NCI-H146 (cell line): ENCODE data around the gene PRKAG2.
"Not testable (repeated sequence)": the region's sequence is repeated elsewhere in the genome, so short reads cannot be mapped to it uniquely, and the experiment has no call there.

ENCODE experiments used
- DNase-seq: peaks from one replicate; lab custom pipeline; 2025; lab: John Stamatoyannopoulos, UW

The PRKAG2 gene

DNA sequence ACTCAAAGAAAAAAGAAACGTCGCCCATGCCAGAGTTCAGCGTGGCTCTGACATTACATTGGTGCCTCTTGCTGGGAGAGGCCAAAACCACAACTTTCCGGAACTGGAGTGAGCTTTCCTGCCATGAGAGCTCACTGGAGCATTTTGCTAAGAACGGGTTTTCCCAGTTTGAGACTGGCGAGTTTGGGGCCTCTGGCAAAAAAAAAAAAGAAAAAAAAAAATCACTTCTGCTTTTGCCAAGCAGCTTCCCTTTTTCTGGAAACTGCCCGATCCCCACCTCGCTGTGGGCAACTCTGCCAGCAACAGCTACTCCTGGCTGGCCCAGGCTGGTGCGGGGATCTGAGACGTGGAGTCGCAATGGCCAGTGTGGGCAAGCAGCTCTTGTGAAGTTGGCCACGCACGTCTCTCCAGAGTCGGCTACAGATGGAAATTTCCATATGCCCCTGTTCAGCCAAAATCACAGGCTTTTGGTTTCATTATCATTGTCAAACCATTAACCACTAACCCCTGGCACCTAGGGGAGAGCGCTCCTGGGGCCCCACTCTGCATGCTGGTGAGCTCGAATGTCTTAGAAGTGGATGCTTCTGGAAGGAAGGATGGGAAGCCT is 25.7 kb downstream of the PRKAG2 start:
- no peak for DNase-seq

DNA sequence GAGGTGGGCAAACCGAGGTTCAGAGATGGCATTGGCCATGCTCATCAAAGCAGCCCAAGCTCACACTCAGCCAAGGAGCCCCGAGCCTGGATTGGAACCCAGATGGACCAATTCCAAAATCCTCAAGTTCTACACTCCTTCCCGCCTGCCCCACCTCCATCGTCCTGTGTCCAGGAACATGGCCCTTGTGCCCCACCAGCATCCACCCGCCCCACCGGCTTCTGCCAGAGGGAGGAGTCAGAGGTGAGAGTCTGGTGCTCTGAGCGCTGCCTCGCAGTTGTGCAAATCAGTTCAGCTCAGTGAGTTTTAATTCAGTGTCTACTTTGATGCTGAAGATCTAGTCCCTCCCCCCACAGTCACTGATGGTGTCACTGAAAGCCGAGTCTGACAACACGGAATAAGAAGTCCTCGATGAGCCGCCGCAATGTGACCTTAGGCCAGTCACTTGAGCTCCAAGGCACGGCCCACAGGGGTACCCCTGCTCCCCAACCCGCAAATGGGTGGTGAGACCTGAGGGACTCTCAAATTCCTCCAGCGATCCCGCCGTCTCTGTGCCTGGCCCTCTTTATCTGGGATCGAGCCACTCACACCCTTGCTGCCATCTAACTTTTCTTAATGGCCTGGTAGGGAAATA is 26.3 kb downstream of the PRKAG2 start:
- no peak for DNase-seq

DNA sequence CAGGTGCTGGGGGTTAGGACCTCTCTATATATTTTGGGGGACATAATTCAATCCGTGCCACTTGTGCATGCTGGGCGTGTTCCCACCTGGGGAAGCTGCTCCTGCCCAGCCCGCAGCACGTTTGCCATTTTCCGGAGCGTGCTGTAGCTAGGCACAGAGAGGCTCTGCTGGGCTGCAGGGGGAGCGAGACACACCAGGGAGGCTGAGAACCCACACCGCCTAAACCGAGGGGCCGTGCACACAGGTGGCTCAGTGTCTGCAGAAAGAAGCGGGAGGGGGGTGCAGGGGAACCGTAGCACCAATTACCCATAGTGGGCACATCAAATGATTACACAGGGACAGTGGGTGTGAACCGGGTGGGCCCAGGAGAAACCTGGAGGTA is 27.0 kb downstream of the PRKAG2 start:
- no peak for DNase-seq

DNA sequence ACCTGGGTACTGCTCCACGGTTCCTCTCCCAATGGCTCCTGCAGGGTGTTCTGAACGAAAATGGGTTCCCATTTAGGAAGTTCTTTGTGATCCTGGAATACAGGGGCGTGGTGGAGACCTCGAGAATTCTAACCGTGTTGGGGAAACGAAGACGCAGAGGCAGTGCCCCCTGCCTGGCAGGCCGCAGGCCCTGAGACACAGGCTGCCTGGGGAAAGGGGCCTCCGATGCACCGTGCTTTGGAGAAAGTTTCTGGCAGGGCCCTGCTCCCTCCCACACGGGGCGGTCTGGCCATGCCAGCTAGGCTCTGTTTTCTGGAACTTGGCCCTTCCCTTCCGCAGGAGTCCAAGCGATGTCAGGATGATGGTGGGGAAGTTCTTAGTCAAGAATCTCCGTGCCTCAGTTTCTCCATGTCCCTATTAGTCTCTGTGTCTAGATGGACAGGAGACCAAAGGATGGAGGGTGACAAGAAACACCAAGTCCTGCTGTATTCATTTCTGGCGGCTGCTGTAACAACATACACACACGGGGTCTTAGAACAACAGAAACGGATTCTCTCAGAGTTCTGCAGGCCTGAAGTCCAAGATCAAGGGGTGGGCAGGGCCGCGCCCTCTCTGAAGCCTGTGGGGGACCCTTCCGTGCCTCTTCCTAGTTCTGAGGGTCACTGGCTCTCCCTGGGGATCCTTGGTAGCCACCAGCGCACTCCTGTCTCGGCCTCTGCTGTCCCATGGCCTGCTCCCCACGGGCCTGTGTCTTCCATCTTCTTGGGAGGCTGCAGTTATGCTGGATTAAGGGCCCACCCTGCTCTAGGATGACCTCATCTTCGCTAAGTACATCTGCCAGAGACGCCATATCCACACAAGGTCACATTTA is 27.7 kb downstream of the PRKAG2 start:
- no peak for DNase-seq

DNA sequence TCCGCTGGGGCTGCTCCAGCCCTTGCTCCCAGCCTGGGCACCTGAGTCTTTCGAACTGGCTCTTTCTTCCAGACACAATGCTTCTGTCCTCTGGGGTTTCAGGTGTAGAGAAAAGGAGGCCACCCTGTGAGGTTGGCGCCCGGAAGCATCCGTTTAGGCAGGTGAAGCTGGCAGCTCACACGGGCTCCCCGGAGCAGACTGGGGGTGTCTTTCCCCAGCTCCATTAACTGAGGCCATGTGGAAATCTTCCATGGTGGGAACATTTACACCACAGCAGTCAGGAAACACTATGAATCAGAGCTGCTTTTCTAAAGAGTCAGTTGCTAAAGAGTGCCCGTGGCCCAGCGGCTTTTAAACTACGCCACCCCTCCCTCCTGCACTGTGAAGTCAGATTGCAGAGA is 29.2 kb downstream of the PRKAG2 start:
- DNase-seq, result no peak

DNA sequence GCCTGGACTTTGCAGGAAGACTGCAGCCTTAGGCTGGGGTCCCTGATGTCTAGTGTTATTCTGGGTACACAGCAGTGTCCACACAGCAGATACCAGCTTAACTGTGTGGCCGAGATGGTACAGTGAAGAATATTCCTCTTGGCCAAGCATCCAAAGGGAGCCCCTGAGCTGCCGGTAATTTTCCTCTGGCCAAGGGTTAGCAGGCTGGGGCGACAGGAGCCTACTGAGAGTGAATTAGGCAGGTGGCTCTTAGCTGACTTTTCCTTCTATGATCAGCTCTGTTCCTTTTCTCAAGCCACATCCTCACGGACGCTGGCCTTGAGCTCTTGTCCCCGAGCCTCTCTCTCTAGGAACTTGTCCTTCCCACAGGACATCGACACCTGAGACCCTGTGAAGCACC is 29.8 kb downstream of the PRKAG2 start:
- DNase-seq, result no peak

DNA sequence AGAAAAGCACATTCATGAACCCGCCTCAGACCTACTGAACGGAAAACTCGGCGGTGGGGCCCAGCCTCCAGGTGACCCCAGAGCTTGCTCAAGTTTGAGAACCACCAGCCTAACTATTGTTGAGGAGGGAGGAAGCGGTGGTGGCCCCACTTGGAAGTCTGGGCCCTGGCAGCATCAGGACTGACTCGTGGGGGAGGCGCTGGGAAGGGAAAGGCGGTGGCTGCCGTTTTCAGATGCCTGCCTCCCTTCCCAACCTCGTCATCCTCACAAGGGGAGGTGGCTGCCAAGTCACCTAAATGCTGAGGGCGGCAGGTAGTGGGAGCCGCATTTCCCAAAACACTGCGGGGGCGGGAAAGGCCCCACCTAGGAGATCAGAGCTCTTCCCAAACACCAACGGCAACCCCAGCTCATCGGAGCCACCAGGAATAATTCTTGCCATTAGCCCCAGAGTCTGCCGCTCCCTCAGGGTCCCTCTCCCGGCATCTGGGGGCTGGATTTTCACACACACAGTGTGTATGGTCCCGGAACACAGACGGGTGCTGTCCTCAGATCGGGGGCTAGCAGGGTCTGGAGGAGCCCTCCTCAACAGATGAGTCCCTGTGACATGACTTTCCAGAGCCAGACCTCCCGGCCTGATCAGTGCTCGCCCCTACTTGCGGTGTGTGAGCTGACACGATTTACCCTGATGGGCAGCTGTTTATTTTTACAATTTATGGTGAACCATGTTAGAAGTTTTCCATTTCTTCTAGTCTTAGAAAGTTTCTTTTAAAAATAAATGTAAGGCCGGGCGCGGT is 31.3 kb downstream of the PRKAG2 start:
- no peak for DNase-seq

DNA sequence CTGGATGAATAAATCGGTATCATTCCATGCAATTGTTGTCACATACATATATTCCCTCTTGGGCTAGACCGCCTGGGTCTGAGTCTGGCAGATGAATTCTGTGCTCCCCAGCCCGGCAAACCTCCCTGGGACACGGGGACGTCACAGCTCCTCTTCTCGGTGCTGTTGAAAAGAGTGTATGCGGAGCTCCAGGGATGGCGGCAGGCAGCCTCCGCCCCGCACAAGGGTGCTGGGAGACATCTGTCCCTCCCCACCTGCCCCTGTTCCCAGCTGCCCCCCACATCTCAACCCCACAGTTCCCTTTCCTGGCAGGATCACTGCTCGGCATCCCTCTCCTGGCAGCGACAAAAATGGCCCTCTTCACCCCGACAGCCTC is 32.1 kb downstream of the PRKAG2 start:
- DNase-seq, result no peak

DNA sequence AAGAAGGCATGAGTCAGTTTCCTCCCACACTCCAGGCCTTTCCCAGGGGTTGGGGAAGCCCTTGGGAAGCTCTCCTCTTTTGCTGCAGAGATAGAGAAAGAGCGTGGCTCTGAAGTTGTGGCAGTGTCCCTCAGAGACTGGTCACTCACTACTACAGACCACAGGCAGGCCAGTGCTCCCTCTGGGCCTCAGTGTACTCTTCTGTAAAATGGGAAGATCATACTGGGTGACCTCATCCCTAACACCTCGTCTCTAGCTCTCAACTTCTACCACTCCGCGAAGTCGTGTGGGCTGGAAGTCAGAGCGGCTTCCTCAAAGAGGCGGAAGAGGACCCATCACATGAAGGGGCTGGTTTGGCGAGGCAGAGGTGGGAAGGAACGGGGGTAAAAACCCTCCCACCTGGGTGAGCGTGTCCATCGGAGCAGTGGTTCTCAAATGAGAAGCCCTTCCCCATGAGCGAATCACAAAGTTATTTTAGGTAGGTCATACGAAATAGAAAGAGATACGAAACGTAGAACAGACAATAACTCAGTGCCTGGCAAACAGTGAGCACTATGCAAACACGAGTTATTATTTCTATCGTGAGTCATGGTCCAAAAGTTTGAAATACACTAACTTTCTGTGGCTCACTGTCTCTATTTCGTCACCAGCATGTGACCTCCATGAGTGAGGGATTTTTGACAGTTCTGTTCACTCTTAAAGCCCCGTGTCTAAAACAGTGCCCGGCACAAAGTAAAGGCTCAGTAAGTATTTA is 32.7 kb downstream of the PRKAG2 start:
- no peak for DNase-seq

DNA sequence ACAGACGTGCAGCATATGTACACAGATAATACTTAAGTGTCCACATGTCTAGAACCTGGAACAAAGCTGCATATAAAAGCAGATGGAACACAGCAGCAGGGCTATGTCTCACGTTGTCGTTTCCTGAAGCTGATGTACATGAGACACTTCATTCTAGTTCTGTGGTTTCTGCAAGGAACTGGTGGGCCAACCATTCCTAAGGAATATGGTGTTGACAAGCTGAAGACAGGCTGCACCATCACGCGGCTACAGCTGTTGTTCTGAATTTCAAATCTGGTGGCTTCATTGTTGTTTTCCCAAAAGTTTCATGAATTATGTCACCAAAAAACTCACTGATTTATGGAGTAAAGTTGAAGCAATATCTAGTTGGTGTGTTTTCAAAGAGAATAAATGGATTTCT is 33.7 kb downstream of the PRKAG2 start:
- DNase-seq, result no peak

DNA sequence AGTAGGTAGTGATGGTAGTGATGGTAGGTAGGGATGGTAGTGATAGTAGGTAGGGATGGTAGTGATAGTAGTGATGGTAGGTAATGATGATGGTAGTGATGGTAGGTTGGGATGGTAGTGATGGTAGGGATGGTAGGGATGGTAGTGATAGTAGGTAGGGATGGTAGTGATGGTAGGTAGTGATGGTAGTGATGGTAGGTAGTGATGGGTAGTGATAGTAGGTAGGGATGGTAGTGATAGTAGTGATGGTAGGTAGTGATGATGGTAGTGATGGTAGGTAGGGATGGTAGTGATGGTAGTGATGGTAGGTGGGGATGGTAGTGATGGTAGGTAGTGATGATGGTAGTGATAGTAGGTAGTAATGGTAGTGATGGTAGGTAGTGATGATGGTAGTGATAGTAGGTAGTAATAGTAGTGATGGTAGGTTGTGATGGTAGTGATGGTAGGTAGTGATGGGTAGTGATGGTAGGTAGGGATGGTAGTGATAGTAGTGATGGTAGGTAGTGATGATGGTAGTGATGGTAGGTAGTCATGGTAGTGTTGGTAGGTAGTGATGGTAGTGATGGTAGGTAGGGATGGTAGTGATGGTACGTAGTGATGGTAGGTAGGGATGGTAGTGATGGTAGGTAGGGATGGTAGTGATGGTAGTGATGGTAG is 35.4 kb downstream of the PRKAG2 start:
- not testable (repeated sequence) for DNase-seq

DNA sequence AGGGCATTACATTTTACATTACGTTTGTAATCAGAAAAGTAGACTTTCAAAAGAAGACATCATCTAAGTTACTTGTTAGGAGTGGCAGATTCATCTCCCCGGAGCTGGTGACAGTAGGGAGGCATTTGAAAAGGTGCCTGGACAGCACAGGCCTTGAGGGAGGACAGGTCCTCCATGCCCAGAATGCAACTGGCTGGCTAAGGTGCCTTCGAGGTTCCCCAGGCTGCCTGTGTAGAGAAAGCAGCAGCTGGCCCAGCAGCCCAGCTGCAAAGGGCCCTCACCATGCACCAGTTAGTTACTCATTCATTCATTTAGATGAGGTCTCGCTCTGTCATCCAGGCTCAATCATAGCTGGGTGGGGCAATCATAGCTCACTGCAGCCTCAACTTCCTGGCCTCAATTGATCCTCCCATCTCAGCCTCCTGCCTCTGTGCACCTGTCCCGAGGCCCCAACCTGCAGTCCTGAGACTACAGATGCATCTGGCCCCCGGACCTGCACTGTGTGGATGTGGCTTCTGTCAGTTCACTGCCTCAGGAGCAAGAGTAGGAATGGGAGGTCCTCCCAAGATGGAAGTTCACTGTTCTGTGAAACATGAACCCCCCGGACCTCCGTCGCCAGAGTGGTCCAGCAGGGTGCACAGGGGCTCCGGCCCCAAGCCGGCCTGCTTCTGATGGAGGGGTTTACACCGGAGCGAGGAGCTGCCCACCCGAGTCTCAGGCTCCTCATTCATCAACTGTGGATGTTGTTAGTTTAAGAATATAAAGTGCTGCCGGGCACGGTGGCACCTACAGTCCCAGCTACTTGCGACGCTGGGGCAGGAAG is 36.6 kb downstream of the PRKAG2 start:
- DNase-seq, result no peak

DNA sequence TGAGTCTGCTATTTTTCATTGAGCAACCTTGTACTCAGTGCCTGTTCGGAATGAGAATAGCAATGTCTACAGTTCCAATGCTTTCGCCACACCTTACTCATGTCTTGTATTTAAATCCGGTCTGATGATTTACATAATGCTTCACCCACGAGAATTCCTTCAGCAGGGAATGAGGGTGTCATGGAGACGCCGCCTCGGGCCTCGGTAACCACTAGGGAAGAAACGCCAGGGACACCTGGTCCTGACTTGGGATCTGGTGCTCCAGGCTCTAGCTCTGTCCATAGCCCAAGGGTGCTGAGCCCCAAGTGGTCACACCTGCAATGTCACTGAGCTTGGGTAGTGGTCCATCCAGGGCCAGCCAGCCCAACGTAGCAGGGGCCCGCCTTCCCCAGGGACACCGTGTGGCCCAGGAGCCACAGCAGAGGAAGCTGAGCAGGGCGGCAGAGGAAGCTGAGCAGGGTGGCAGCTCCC is 37.4 kb downstream of the PRKAG2 start:
- no peak for DNase-seq

DNA sequence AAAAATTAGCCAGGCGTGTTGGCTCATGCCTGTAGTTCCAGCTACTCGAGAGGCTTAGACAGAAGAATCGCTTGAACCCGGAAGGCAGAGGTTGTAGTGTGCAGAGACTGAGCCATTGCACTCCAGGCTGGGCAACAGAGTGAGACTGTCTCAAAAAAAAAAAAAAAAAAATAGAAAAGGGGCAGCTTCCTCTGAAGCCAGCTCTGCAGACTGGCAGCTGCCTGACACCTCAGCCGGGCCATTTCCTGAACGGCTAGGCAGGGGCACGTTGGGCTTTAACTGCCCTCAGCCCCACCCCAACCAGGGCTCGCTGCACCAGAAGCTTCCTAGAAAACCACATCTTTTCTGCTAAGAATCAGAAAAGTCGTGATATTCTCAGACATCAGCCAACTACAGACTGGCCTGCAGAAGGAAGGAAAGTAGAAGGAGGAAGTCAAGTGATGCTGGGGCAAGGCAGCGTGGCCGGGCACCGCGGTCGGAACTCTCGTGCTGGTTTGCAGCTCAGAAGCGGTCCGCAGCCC is 38.0 kb downstream of the PRKAG2 start:
- DNase-seq, result no peak

DNA sequence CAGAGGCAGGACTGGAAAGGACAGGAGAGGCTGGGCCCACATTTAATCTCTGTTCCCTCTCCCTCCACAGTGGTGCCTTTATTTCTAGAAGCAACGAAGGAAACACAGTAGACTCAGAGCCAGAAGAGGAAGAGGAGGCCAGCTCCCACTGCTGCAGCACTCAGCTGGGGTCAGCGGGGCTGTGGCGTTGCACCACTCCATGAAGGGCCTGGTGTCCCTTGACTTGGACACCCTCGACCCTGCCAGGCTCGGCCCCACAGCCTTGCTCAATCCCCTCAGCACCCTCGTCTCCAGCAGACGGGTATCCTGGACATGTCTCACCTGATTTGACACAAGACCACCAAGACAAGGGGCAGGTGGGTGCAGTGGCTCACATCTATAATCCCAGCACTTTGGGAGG is 38.8 kb downstream of the PRKAG2 start:
- no peak for DNase-seq

DNA sequence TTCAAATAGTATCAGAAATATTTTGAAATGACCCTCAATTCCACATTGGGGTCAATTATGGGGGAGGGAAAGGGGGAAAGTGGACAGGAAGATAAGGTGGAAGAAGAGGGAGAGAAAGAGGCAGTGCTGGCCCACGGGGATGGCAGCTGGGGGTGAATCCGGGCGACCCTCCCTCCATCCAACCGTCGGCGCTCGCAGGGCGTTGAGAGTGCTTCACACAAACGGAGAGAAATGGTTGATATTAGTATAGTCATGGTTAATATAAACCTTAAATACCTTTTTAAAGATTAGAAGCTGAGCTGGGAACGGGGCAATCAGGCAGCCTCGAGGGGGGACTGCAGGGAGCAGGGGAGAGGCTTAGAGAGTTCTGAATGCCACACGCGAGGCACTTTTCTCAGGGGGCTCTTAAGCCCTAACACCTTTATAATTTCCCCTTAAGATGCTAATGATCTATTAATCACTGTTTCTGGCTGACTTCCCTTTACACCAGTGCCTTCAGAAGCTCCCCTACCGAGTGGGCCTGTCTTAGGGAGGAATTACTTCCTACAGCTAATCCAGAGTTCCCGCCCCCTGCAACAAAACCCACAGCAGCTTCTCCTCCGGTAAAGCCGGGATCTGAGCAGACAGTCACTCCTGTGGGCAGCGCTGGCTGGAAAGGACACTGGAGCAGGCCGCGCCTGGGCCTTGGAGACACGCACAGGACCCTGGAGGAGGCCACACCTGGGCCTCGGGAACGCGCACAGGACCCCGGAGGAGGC is 39.5 kb downstream of the PRKAG2 start:
- no peak for DNase-seq

DNA sequence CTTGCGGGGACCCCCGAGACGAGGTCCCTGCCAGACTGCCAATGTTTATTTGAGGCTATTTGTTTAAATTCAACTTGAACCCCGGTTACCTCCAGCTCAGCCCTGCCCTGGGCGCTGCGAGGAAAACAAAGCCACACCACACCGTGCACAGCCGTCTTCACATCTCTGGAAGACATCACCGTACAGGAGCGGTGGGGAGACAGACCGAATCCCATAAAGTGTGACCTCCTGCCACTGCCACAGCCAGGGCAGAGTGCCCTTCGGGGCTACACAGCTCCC is 40.0 kb downstream of the PRKAG2 start:
- no peak for DNase-seq

DNA sequence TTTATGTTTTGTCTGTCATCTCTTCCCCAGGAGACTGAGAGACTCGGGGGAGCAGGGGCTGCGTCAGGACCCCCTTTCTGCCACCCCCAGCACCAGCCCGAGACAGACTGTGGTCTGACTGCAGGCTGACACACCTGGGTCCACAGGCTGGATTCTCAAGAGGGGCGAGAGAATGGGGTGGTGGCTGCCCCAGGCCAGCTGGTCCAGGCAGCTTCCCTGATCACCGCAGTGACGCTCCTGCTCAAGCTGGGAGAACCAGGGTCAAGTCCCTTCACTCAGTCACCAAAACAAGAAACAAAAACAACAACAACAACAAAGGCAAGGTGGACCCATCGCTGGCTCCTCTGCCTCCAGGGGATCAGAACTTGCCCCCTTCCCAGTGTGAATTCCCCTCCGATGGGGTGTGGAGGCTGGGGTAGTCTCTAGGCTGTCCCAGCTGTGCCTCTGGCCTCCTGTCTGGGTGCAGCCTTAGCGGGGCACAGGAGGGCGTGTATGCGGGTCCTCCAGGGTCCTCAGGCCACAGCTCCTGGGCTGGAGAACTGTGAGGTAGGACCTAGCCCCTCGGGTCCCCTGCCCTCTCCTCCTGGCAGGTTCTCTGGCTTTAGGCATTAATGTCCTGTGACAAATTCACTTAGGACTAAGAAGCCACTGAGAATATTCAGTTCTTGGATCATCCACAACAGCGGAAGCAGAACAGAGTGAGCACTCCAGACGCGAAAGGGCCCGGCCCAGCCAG is 40.6 kb downstream of the PRKAG2 start:
- no peak for DNase-seq

DNA sequence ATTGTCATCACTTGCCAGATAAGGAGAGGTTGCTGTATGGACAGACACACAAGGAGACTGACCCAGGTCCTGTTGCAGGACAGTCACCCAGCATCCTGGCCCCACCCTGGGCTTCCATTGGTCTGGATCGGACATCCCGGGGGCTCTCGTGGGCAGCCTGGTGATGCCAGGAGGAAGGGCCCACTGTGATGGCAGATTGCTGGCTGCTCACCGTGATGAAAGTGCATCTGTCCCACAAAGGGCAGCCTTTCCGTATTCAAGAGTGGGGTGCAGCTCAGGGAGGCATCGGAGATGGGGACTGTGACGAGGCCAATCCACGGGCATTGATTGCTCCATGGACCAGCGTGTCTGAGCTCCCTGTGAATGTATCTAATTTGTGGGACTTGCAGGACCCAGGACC is 41.3 kb downstream of the PRKAG2 start:
- no peak for DNase-seq
